GM19239 (cell line): Measurements from ENCODE around the gene MED15.
"Not testable (repeated sequence)": the region's sequence is repeated elsewhere in the genome, so short reads cannot be mapped to it uniquely, and the experiment has no call there.

Experiments used
- DNase-seq: peaks from one replicate; pipeline ENCODE4 v3.0.0; 2011; ENCODE audit warnings: low spot score; ENCODE audit not compliant: insufficient read length
- FAIRE-seq: peaks from 2 replicates; lab custom pipeline; 2011; peaks lifted over from hg19 to GRCh38; lab: Jason Lieb, UNC

MED15 gene

DNA sequence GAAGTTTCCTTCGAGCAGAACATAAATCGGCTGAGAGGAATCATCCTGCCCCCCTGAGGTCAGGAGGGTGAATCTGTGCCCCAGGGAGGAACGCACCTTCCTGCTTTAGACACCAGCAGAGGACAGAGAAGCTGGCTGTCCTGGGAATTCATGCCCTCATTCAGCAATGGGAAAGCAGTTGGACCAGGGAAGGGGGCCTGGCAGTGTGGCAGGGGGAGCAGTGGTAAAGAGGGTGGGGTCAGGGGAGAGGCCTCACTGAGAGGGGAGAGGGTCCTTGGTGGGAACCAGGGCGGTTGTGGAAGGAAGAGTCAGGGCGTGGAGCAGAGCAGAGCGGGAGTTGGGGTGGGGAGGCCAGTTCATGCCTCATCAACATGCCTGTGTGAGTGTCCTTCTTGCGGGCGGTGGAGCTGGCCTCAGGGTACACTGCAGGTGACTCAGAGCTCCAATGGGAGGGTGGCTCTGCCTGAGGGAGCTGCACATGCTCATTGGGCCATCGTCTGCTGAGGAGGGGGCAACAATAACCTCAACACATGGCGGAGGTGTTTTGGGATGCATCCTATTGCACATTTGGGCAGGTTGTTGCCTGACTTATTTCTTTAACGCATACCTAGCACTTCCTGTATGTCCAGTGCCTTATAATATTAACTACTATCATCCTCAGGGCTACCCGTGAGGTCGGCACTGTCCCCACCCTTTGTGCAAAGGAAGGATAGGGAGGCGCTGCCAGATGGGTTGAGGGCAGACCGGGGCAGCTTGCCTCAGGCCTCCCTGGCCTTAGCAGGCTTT is 23.2 kb downstream of the MED15 start:
- no peak for DNase-seq
- no peak for FAIRE-seq

DNA sequence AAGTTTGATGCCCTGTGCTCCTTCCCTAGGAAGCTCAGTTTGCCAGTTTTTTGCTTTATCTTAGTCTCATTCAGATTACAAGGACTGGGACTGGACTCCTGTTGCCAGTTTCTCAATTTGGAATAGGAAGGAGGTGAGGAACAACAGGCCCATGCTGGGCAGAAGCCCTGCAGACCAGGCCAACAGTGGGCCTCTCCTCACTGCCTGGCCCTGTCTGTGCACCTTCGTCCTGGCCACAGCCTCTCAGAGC is 23.7 kb downstream of the MED15 start:
- no peak for DNase-seq
- FAIRE-seq, result no peak

DNA sequence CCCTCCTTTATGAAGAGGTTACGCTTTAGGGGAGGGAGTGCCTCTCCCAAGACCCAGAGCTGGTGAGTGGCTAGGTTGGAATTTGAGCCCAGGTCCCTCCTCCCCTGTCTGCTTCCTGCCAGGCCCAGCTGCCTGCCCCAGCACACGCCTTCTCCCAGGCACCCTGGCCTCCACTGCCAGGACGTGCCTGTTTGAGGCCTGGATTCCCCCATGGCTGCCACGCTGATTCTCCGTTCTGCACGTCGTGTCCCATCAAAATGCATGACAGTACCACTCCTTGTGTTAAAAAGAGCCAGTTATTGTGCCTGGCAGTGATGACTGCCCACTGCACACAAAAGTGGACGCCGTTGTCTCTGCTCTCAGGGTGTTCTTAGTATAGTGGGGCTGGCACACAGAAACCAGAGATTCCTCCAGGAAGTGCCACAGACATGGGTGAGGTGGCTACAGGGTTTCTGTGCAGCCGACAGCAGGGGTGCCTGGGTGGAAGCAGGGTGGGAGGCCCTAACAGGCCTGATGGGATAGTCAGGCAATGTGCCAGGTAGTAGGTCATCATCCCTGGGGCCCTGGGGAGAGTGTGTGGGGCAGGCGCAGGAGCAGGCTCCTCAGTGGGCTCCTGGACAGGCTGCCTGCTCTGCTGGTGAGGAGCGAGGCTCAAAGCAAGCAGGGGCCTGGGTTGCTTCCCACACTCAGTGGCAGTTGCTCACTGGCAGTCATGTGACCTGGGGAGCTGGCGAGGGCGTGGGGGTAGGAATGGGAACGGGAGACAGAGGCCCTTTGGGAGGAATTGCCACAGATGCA is 24.2 kb downstream of the MED15 start:
- no peak for DNase-seq
- no peak for FAIRE-seq

DNA sequence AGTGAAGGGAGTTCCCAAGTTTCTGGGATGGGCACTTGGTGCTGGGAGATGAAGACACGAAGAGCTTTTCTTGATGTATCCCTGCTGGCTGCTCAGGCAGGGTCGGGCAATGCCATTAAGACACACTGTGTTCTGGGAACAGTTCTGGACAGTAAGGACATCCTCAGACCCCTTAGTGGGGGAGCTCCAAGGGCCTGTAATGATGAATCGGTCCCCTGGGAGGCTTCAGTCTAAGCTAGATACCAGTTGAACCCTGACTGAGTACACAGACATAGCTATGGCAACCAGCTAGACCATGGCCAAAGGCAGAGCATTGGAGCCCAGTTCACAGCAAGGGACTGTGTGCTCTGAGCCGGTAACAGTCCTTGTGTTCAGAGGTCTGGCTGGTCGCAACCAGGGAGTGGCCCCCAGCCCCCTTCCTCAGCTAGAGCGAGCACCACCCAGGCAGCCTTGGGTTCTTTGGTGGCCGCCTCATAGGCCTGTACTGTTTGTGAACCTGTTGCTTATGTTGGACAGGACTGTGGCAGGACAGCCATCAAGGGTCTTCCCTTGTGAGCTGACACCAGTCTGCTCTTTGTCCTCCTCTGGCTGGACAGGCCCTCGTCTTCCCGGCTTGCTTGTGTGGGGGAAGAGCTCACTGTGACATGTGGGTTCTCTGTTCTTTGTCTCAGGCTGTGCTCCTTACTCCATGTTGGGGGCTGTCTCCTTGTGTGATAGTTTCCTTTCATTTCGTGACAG is 25.0 kb downstream of the MED15 start:
- DNase-seq, result no peak
- FAIRE-seq, result no peak

DNA sequence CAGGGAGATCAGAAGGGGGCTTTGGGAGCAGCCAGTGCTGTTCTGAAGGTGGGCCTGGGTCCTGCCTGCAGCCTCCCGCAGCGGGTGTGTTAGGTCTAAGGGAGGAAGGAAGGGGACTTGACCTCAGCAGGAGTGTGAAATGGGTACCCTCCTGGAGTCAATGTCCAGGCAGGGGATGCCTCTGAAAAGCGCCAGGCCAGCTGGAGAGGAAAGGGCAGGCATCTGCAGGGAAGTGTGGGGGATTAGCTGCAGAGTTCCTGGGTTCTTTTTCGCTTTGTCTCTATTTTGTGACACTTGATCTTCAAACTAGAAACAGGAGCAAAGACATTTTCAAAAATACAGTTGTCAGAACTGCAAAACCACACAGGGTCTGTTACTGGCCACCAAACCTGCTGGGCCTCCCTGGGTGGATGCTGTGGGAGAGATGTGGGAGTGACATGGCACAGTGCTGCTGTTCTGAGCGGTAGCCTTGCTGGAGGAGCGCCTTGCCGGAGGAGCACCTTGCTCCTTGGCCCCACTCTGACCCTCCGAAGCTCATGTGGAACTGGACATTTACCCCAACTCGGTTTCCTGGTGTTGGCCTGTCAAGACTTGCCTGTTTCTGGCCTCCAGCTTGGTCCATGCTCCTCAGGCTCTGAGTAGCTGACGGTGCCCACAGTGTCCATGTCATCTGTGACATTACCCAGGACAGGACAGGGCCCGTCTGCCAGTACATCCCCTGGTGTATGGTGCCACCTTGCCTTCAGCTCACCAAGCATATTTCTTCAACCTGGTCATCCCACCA is 25.9 kb downstream of the MED15 start:
- DNase-seq (no peak), FAIRE-seq (no peak)

DNA sequence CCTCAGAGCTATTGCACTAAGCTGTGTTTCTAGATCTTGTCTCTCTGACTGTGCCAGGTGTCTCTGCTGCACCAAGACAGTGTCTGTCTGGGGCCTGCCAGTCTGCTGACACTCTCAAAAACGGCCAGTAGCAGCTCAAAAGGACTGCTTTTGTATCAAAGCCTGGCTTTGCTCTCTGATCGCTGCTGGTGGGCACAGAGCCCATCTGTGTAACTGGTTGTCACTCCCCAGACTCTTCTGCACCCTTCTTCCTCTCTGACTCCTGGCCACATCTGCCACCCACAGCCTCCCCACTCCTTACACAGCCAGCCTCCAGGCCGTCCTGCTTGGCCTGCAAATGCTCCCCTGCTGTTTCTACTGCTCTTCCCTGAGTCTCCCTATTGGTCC is 26.5 kb downstream of the MED15 start:
- DNase-seq (no peak), FAIRE-seq (no peak)

DNA sequence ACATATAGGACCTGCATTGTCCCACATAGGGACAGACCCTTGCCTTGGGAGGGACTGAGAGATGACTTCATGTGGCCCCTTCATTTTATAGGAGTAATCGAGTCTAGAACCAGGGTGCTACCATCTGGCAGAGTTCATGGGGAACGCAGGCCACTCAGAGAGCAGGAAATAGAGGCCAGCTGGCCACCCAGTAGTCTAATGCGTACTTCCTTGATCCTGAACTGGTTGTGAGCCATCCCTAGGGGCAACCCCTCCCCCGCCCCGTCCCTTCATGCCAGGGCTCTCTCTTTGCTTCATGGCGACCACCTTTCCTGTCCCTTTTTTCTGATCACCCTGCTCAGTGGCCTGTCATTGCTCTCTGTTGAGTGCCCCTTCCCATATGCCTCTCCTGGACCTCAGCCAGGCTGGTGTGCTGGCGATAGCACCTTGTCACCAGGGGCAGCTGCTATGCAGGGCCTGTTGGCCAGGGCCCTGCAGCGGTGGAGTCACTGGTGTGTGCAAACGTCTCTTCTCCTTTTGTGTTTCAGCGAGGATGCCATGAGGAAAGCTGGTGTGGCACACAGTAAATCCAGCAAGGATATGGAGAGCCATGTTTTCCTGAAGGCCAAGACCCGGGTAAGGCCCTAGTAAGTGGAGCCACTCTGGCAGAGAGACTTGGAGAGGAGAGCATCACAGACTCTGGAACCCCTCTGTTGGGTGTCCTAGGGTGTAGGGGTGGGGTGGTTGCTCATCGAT is 29.3 kb downstream of the MED15 start:
- FAIRE-seq (no peak), DNase-seq (no peak)

DNA sequence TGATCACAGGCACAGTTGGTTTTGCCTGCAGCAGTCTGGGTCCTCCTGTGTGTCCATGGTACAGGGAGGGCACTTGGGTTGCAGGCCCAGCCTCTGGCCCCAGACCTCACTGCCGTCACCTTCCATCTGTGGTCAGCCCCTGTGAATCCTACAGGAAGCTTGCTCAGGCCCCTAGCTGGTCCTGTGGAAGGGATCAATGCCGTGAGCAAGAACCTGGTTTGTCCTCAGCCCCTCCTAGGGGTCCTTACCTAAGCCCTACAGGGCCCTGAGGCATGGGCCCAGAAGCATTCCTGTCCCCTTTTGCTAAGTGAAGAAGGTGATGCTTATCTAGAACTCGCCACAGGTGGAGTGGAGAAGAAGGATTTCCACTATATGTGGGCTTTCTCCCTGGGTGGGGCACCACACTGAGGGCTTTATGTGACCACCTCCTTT is 29.9 kb downstream of the MED15 start:
- FAIRE-seq (no peak), DNase-seq (no peak)

DNA sequence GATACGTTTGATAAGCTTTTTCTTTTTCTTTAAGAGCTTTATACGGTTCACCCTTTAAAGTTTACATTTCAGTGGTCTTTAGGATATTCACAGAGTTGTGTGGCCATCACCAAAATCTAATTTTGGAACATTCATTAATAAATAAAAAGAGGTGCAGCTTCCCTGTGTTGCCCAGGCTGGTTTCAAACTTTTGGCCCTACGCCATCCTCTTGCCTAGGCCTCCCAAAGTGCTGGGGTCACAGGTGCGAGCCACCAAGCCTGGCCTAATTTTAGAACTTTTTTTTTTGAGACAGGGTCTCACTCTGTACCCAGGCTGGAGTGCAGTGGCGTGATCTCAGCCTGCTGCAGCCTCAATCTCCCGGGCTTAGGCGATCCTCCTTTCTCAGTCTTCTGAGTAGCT is 30.6 kb downstream of the MED15 start:
- DNase-seq, result no peak
- no peak for FAIRE-seq

DNA sequence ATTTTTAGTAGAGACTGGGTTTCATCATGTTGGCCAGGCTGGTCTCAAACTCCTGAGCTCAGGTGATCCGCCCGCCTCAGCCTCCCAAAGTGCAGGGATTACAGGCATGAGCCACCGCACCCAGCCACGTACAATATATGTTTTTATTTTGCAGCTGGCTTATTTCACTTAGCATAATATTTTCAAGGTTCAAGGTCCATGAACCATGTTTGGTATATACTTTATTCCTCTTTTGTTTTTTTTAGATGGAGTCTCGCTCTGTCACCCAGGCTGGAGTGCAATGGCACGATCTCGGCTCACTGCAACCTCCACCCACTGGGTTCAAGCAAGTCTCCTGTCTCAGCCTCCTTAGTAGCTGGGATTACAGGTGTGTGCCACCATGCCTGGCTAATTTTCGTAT is 31.5 kb downstream of the MED15 start:
- DNase-seq, FAIRE-seq: not testable (repeated sequence)

DNA sequence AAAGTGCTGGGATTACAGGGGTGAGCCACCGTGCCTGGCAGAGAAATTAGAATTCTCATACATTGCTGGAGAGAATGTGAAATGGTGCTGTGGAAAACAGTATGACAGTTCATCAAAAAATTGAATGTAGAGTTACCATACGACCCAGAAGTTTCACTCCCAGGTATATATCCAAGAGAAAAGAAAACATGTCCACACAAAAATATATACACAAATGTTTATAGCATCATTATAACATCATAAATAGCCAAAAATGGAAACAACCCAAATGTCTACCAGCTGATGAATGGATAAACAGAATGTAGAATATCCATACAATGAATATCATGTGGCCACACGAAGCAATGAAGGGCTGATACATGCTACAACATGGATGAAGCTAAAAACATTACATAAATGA is 34.6 kb downstream of the MED15 start:
- DNase-seq (no peak), FAIRE-seq (no peak)

DNA sequence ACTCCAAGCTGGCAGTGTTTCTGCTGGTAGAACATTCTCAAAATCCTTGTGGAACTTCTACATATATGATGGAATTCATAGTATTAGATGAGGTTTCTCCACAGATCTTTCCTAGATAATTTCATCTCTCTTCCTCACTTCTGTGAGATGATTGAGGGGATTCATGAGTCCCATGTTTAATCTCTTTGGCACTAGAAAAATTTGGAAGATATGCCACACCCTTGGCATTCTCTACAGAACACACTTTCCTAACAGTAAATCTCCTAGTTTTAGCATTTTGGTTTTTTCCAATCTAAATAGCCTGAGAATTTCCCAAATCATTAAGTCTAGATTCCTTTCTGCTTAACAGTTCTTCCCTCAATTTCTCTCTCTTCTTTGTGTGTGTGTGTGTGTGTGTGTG is 35.3 kb downstream of the MED15 start:
- FAIRE-seq (no peak), DNase-seq (no peak)

DNA sequence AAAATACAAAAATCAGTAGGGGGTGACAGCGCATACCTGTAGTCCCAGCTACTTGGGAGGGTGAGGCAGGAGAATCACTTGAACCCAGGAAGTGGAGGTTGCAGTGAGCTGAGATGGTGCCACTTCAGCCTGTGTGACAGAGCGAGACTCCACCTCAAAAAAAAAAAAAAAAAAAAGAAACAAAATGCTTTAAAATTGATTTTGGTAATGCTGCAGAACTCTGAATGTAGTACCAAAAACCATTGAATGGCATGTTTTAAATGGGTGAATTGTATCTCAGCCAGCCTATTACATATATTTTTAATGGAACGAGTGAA is 37.9 kb downstream of the MED15 start:
- FAIRE-seq, DNase-seq: not testable (repeated sequence)

DNA sequence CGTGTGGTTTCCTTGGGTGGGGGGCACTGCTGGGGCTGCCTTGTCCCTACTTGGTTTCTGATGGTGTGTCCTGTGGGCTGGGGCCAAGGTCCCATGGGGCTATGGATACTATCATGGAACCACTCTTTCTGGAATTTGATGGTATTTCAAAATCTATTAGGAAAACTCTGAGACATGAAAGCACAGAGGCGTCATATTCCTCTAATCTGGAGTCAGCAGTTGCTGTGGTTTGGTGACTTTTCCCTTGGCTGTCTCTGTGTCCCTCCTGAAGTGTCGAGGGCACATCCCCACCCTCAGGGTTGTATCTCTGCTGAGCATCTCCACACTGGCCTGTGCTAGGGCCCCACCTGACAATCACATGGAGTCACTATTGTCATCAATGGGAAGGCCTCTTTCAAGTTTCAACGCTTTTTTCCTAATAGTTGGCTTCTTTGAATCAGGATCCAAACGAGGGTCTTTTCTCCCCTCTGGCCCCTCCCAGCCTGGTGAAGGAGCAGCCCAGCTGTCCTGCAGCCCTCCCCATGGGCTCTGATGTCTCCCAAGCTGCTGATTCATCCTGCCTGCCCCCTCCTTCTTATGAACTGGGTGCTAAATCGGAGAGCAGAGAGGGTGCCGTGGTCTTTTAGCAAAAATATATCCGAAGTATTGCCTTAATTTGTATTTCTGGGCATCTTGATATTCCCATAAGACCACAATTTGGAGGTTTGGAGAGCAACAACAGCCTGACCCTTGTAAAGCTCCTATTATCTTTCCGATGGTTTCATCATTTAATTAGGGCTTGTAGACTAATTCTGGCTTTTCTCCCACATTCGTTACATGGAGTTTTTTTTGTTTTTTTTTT is 38.5 kb downstream of the MED15 start:
- no peak for DNase-seq
- FAIRE-seq, result no peak

DNA sequence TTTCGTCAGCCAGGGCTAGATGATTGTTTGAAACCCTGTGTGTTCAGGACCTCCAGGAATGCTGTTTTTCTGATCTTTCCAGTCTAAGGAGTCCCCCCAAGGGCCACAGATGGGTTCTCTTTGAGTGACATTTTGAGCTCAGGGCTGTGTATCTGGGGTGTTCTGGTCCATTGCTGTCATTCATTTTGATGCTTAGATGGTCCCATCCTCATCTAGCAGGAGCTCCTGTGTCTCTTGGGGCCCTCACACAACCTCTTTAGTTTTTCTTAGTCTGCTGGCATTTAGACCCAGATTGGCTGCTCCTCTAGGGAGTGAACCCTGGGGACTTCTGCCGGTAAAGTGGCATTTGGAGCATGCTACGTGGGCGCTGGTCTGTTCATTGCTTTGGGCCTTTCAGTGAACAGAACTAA is 39.1 kb downstream of the MED15 start:
- DNase-seq (no peak), FAIRE-seq (no peak)

DNA sequence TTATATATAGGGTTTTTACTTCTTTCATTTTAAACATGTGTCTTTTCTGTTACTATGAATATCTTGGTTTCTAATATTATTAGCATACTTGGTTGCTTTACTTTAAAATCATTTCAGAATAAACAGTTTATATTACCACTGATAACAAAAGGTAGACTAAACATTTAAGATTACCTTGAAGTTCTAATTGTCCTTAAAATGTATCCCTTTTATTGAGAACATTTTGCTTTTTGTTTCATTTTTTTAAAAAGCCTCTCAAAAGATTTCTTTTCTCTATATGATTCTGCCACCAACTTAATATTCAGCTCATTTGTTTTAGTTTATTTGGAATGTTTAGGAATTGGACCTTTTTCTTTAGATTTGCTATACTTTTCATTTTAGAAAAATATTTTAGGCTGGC is 39.6 kb downstream of the MED15 start:
- DNase-seq (no peak), FAIRE-seq (no peak)

DNA sequence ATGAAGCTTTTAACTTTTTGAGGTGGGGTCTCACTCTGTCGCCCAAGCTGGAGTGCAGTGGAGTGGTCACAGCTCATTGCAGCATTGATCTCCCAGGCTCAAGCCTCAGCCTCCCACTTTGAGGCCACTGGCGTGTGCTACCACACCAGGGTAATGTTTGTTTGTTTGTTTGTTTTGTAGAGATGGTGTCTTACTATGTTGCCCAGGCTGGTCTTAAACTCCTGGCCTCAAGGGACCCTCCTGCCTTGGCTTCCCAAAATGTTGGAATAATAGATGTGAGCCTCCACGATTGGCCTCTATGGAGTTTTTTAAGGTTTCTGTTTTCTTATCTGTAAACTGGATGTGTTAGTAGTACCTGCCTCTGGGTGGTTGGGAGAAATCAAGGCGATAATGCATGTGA is 41.4 kb downstream of the MED15 start:
- DNase-seq (no peak), FAIRE-seq (no peak)

DNA sequence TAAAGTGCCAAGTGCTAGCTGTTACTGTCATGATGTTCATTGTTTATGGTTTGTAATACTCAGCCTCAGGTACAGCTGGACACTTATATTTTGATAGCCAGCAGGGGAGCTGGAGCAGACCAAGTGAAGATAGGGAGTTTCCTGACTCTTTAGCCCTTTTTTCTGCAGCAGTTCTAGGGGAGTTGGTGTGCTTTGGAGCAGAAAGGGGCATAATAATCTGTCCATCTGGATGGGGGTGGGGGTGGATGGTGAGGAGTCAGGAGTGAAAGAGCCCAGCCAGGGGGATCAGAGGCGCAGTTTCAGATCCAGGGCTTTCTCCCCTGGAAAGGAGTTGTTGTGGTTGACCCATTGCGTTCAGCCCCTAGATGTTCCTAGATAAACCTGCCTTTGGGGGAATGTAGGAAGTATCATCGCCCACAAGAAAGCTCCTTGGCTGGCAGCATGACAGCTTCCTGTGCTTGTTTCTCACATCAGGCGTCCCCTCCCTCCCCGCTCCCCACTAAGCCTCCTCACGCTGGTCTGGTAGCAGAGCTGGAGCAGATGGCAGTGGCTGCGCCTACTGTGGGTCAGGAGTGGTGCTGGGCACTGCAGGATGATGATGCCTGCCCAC is 41.9 kb downstream of the MED15 start:
- no peak for DNase-seq
- FAIRE-seq, result peak; percentile 44
